Measurements from ENCODE around the gene NRXN3. TPM values are rescaled to one million over a fixed set of nuclear protein-coding genes. Genes with fewer than 3 reads are reported as not detected.
"Not testable (repeated sequence)": the region's sequence is repeated elsewhere in the genome, so short reads cannot be mapped to it uniquely, and the experiment has no call there.

NRXN3 gene
- total RNA-seq, 5 donors from 2014 or later (not counting 1 experiment from before 2014, with no cell fraction given): not detected

- H3K36me3 ChIP-seq (ENCODE audit: control insufficient read depth in 2 of 2, extremely low read depth in 1 of 2, insufficient read depth in 1 of 2, low read length in 1 of 2); H3K4me1 ChIP-seq (ENCODE audit: control insufficient read depth in 1 of 2, extremely low read depth in 1 of 2, insufficient read depth in 2 of 2, low read length in 2 of 2); H3K4me3 Mint-ChIP-seq; H3K27ac ChIP-seq (ENCODE audit: low read length); H3K4me1 Mint-ChIP-seq; H3K27ac Mint-ChIP-seq; ATAC-seq (replicated peaks in 1 of 4); H3K27me3 ChIP-seq (replicated peaks in 1 of 2; ENCODE audit: control insufficient read depth in 2 of 2, extremely low read depth in 1 of 2, insufficient read depth in 2 of 2, low read length in 1 of 2); DNase-seq; H3K4me3 ChIP-seq (ENCODE audit: control insufficient read depth in 1 of 2, extremely low read depth in 1 of 2, low read length in 1 of 2); H3K27me3 Mint-ChIP-seq; H3K36me3 Mint-ChIP-seq; POLR2A ChIA-PET; CTCF ChIA-PET; H3K9me3 ChIP-seq: not testable (repeated sequence)
- peaks cover 0 to 21% (median 13%) of the 10 kb centered on the region in 3 donors for H3K9me3 Mint-ChIP-seq
- WGBS (ENCODE audit: insufficient coverage): 94% methylated on average over 8 of the region's 14 CpGs
Measured at GRCh38 chr14:79767721-79768120, 1597.5 kb downstream of the NRXN3 start.

- no peak overlapping the region for H3K4me3 Mint-ChIP-seq
- H3K27ac Mint-ChIP-seq: no peak overlapping the region
- H3K9me3 Mint-ChIP-seq: peaks cover 0 to 11% (median 9%) of the 10 kb centered on the region in 3 donors
- POLR2A ChIA-PET: no interaction called here
- no peaks in the 10 kb centered on the region for H3K36me3 ChIP-seq (ENCODE audit: control insufficient read depth in 2 of 2, extremely low read depth in 1 of 2, insufficient read depth in 1 of 2, low read length in 1 of 2)
- ATAC-seq (replicated peaks in 1 of 4) (no peak), DNase-seq (no peak)
- no peaks in the 10 kb centered on the region for H3K4me1 Mint-ChIP-seq
- H3K27me3 ChIP-seq (replicated peaks in 1 of 2; ENCODE audit: control insufficient read depth in 2 of 2, extremely low read depth in 1 of 2, insufficient read depth in 2 of 2, low read length in 1 of 2): no peaks in the 10 kb centered on the region
- H3K27me3 Mint-ChIP-seq: no peaks in the 10 kb centered on the region
- H3K4me3 ChIP-seq (ENCODE audit: control insufficient read depth in 1 of 2, extremely low read depth in 1 of 2, low read length in 1 of 2): no peak overlapping the region
- no peaks in the 10 kb centered on the region for H3K36me3 Mint-ChIP-seq
- WGBS (ENCODE audit: insufficient coverage): no CpG with 5 or more reads among the region's 2 CpGs
- CTCF ChIA-PET: no interaction called here
- H3K4me1 ChIP-seq (ENCODE audit: control insufficient read depth in 1 of 2, extremely low read depth in 1 of 2, insufficient read depth in 2 of 2, low read length in 2 of 2): no peaks in the 10 kb centered on the region
- H3K9me3 ChIP-seq: no peaks in the 10 kb centered on the region
- no peak overlapping the region for H3K27ac ChIP-seq (ENCODE audit: low read length)
Measured at GRCh38 chr14:79781882-79782281, 1611.7 kb downstream of the NRXN3 start.

GRCh38 chr14:79783041-79783440 is 1612.9 kb downstream of the NRXN3 start:
- ATAC-seq (replicated peaks in 1 of 4) (no peak), DNase-seq (no peak)
- Histone ChIP-seq H3K9me3 (no peaks in the 10 kb centered on the region), H3K36me3 (ENCODE audit: control insufficient read depth in 2 of 2, extremely low read depth in 1 of 2, insufficient read depth in 1 of 2, low read length in 1 of 2) (no peaks in the 10 kb centered on the region), H3K27me3 (replicated peaks in 1 of 2; ENCODE audit: control insufficient read depth in 2 of 2, extremely low read depth in 1 of 2, insufficient read depth in 2 of 2, low read length in 1 of 2) (no peaks in the 10 kb centered on the region), H3K4me3 (ENCODE audit: control insufficient read depth in 1 of 2, extremely low read depth in 1 of 2, low read length in 1 of 2) (no peak overlapping the region), H3K4me1 (ENCODE audit: control insufficient read depth in 1 of 2, extremely low read depth in 1 of 2, insufficient read depth in 2 of 2, low read length in 2 of 2) (no peaks in the 10 kb centered on the region), H3K27ac (ENCODE audit: low read length) (no peak overlapping the region)
- 57% methylated on average over 2 of the region's 4 CpGs for WGBS (ENCODE audit: insufficient coverage)
- no peak overlapping the region for H3K4me3 Mint-ChIP-seq
- H3K27me3 Mint-ChIP-seq: no peaks in the 10 kb centered on the region
- no peaks in the 10 kb centered on the region for H3K4me1 Mint-ChIP-seq
- CTCF ChIA-PET: no interaction called here
- no peak overlapping the region for H3K27ac Mint-ChIP-seq
- H3K9me3 Mint-ChIP-seq: peaks cover 2 to 10% (median 10%) of the 10 kb centered on the region in 3 donors
- POLR2A ChIA-PET: no interaction called here
- H3K36me3 Mint-ChIP-seq: no peaks in the 10 kb centered on the region

GRCh38 chr14:79786522-79786921 is 1616.3 kb downstream of the NRXN3 start:
- no peaks in the 10 kb centered on the region for H3K36me3 Mint-ChIP-seq
- H3K9me3 Mint-ChIP-seq: peaks cover 2 to 19% (median 9%) of the 10 kb centered on the region in 3 donors
- ATAC-seq (replicated peaks in 1 of 4) (no peak), DNase-seq (no peak)
- Histone ChIP-seq H3K9me3 (no peaks in the 10 kb centered on the region), H3K4me3 (ENCODE audit: control insufficient read depth in 1 of 2, extremely low read depth in 1 of 2, low read length in 1 of 2) (no peak overlapping the region), H3K27ac (ENCODE audit: low read length) (no peak overlapping the region), H3K27me3 (replicated peaks in 1 of 2; ENCODE audit: control insufficient read depth in 2 of 2, extremely low read depth in 1 of 2, insufficient read depth in 2 of 2, low read length in 1 of 2) (no peaks in the 10 kb centered on the region), H3K36me3 (ENCODE audit: control insufficient read depth in 2 of 2, extremely low read depth in 1 of 2, insufficient read depth in 1 of 2, low read length in 1 of 2) (no peaks in the 10 kb centered on the region), H3K4me1 (ENCODE audit: control insufficient read depth in 1 of 2, extremely low read depth in 1 of 2, insufficient read depth in 2 of 2, low read length in 2 of 2) (no peaks in the 10 kb centered on the region)
- no CpG with 5 or more reads among the region's 3 CpGs for WGBS (ENCODE audit: insufficient coverage)
- H3K4me3 Mint-ChIP-seq: no peak overlapping the region
- H3K27me3 Mint-ChIP-seq: no peaks in the 10 kb centered on the region
- ChIA-PET POLR2A (no interaction called here), CTCF (no interaction called here)
- no peaks in the 10 kb centered on the region for H3K4me1 Mint-ChIP-seq
- no peak overlapping the region for H3K27ac Mint-ChIP-seq

- H3K27me3 Mint-ChIP-seq: no peaks in the 10 kb centered on the region
- no CpG with 5 or more reads among the region's 2 CpGs for WGBS (ENCODE audit: insufficient coverage)
- no peak overlapping the region for H3K27ac ChIP-seq (ENCODE audit: low read length)
- DNase-seq (no peak), ATAC-seq (replicated peaks in 1 of 4) (no peak)
- no peaks in the 10 kb centered on the region for H3K27me3 ChIP-seq (replicated peaks in 1 of 2; ENCODE audit: control insufficient read depth in 2 of 2, extremely low read depth in 1 of 2, insufficient read depth in 2 of 2, low read length in 1 of 2)
- no peaks in the 10 kb centered on the region for H3K36me3 ChIP-seq (ENCODE audit: control insufficient read depth in 2 of 2, extremely low read depth in 1 of 2, insufficient read depth in 1 of 2, low read length in 1 of 2)
- POLR2A ChIA-PET: no interaction called here
- CTCF ChIA-PET: no interaction called here
- H3K9me3 Mint-ChIP-seq: peaks cover 2 to 21% (median 9%) of the 10 kb centered on the region in 3 donors
- no peaks in the 10 kb centered on the region for H3K4me1 ChIP-seq (ENCODE audit: control insufficient read depth in 1 of 2, extremely low read depth in 1 of 2, insufficient read depth in 2 of 2, low read length in 2 of 2)
- H3K36me3 Mint-ChIP-seq: no peaks in the 10 kb centered on the region
- H3K9me3 ChIP-seq: no peaks in the 10 kb centered on the region
- no peak overlapping the region for H3K27ac Mint-ChIP-seq
- no peaks in the 10 kb centered on the region for H3K4me1 Mint-ChIP-seq
- H3K4me3 Mint-ChIP-seq: no peak overlapping the region
- H3K4me3 ChIP-seq (ENCODE audit: control insufficient read depth in 1 of 2, extremely low read depth in 1 of 2, low read length in 1 of 2): no peak overlapping the region
Measured at GRCh38 chr14:79788346-79788745, 1618.2 kb downstream of the NRXN3 start.

- Mint-ChIP-seq H3K36me3 (no peaks in the 10 kb centered on the region), H3K27me3 (no peaks in the 10 kb centered on the region), H3K4me3 (no peak overlapping the region), H3K9me3 (peaks cover 2 to 21% (median 4%) of the 10 kb centered on the region in 3 donors), H3K4me1 (no peaks in the 10 kb centered on the region), H3K27ac (no peak overlapping the region)
- Histone ChIP-seq H3K9me3 (no peaks in the 10 kb centered on the region), H3K27me3 (replicated peaks in 1 of 2; ENCODE audit: control insufficient read depth in 2 of 2, extremely low read depth in 1 of 2, insufficient read depth in 2 of 2, low read length in 1 of 2) (no peaks in the 10 kb centered on the region), H3K36me3 (ENCODE audit: control insufficient read depth in 2 of 2, extremely low read depth in 1 of 2, insufficient read depth in 1 of 2, low read length in 1 of 2) (no peaks in the 10 kb centered on the region), H3K4me1 (ENCODE audit: control insufficient read depth in 1 of 2, extremely low read depth in 1 of 2, insufficient read depth in 2 of 2, low read length in 2 of 2) (no peaks in the 10 kb centered on the region), H3K27ac (ENCODE audit: low read length) (no peak overlapping the region), H3K4me3 (ENCODE audit: control insufficient read depth in 1 of 2, extremely low read depth in 1 of 2, low read length in 1 of 2) (no peak overlapping the region)
- ATAC-seq (replicated peaks in 1 of 4) (no peak), DNase-seq (no peak)
- CTCF ChIA-PET: no interaction called here
- POLR2A ChIA-PET: no interaction called here
- 100% methylated on average over 1 of the region's 5 CpGs for WGBS (ENCODE audit: insufficient coverage)
Measured at GRCh38 chr14:79791055-79791732, 1621.0 kb downstream of the NRXN3 start.

GRCh38 chr14:79802093-79802492 is 1631.9 kb downstream of the NRXN3 start:
- H3K4me1 Mint-ChIP-seq: no peaks in the 10 kb centered on the region
- H3K4me3 ChIP-seq (ENCODE audit: control insufficient read depth in 1 of 2, extremely low read depth in 1 of 2, low read length in 1 of 2): no peak overlapping the region
- H3K27me3 ChIP-seq (replicated peaks in 1 of 2; ENCODE audit: control insufficient read depth in 2 of 2, extremely low read depth in 1 of 2, insufficient read depth in 2 of 2, low read length in 1 of 2): no peaks in the 10 kb centered on the region
- no peak overlapping the region for H3K4me3 Mint-ChIP-seq
- H3K36me3 Mint-ChIP-seq: no peaks in the 10 kb centered on the region
- H3K9me3 ChIP-seq: no peaks in the 10 kb centered on the region
- H3K27me3 Mint-ChIP-seq: peaks cover 0 to 5% of the 10 kb centered on the region in 2 donors
- DNase-seq (no peak), ATAC-seq (replicated peaks in 1 of 4) (no peak)
- WGBS (ENCODE audit: insufficient coverage): 67% methylated on average over 1 of the region's 1 CpG
- H3K27ac ChIP-seq (ENCODE audit: low read length): no peak overlapping the region
- ChIA-PET POLR2A (no interaction called here), CTCF (no interaction called here)
- no peaks in the 10 kb centered on the region for H3K4me1 ChIP-seq (ENCODE audit: control insufficient read depth in 1 of 2, extremely low read depth in 1 of 2, insufficient read depth in 2 of 2, low read length in 2 of 2)
- H3K27ac Mint-ChIP-seq: no peak overlapping the region
- H3K36me3 ChIP-seq (ENCODE audit: control insufficient read depth in 2 of 2, extremely low read depth in 1 of 2, insufficient read depth in 1 of 2, low read length in 1 of 2): no peaks in the 10 kb centered on the region
- H3K9me3 Mint-ChIP-seq: peaks cover under 1 to 15% (median 5%) of the 10 kb centered on the region in 3 donors
